ENCODE results near the gene LCN9.

The LCN9 gene

GRCh38 chr9:135681161-135681560 is 18.1 kb downstream of the LCN9 start:
- TF ChIP-seq, protein P1, sequence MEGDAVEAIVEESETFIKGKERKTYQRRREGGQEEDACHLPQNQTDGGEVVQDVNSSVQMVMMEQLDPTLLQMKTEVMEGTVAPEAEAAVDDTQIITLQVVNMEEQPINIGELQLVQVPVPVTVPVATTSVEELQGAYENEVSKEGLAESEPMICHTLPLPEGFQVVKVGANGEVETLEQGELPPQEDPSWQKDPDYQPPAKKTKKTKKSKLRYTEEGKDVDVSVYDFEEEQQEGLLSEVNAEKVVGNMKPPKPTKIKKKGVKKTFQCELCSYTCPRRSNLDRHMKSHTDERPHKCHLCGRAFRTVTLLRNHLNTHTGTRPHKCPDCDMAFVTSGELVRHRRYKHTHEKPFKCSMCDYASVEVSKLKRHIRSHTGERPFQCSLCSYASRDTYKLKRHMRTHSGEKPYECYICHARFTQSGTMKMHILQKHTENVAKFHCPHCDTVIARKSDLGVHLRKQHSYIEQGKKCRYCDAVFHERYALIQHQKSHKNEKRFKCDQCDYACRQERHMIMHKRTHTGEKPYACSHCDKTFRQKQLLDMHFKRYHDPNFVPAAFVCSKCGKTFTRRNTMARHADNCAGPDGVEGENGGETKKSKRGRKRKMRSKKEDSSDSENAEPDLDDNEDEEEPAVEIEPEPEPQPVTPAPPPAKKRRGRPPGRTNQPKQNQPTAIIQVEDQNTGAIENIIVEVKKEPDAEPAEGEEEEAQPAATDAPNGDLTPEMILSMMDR (IDR thresholded peaks at IDR 0.05; ENCODE audit: low read length): no peak
- no peak for TF ChIP-seq EZH2 (optimal IDR thresholded peaks at IDR 0.05; ENCODE audit: low read depth, low read length)
- no peak for TF ChIP-seq EZH2phosphoT487 (IDR thresholded peaks at IDR 0.05; ENCODE audit: low read length)

DNA sequence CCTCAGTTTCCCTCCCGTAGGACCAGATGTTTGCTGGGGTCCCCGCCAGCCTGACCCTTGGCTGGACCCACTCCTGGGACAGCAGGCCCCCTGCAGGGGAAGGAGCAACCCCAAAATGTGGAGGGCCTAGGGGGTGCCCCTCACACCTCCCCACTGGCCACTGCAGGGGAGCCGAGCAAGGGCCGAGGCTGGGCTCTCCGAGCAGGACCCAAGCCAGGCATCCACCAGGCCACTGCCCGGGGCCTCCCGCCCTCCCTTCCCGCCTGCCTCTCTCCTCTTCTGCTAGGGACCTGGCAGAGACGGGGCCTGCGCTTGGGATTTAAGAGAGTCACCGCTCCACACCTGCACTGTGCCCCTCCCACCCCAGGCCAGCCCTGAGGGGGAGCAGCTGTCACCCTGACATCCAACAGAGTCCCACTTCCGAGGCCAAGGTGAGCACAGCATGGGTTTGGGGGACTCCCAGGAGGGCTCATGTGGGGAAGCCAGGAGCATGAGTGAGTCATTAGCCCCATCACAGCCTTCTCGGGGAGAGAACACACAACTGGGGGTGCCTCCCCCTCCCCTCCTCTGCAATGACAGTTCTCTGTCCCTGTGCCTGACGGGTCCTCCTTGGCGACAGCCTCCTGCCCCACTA is 20.4 kb downstream of the LCN9 start:
- no peaks in the 10 kb centered on the region for H3K4me1 ChIP-seq (ENCODE audit: low read length)
- TF ChIP-seq, protein P1 (IDR thresholded peaks at IDR 0.05; ENCODE audit: low read length): no peak
- TF ChIP-seq EZH2phosphoT487 (IDR thresholded peaks at IDR 0.05; ENCODE audit: low read length) (no peak), EZH2 (optimal IDR thresholded peaks at IDR 0.05; ENCODE audit: low read depth, low read length) (no peak)

More at GRCh38 chr9:135681161-135681560, 18.1 kb downstream of the LCN9 start:
- no peak for DNase-seq
- no peaks in the 10 kb centered on the region for H3F3A ChIP-seq (ENCODE audit: insufficient read depth, low read length)
- no peak overlapping the region for H3K9ac ChIP-seq (ENCODE audit: low read length)
- H3K79me2 ChIP-seq (ENCODE audit: low read length): no peaks in the 10 kb centered on the region
- peaks cover 76% of the 10 kb centered on the region for H3K27me3 ChIP-seq (replicated peaks; ENCODE audit: insufficient read depth, low read length)
- no peak overlapping the region for H3K4me2 ChIP-seq (ENCODE audit: low read depth, low read length)
- H3K36me3 ChIP-seq (replicated peaks; ENCODE audit: insufficient read depth, low read length): no peaks in the 10 kb centered on the region
- H3K9me2 ChIP-seq (replicated peaks; ENCODE audit: insufficient read depth, low read length): no peaks in the 10 kb centered on the region
- no peaks in the 10 kb centered on the region for H4K20me1 ChIP-seq (ENCODE audit: insufficient read depth, low read length)
- no peak overlapping the region for H3K4me3 ChIP-seq (ENCODE audit: low read length)
- no peaks in the 10 kb centered on the region for H3K9me3 ChIP-seq (replicated peaks; ENCODE audit: insufficient read depth, low read length)
- H3K4me1 ChIP-seq (ENCODE audit: low read length): peaks cover 7% of the 10 kb centered on the region; the same call in 1 of the 2 replicates
- no peak overlapping the region for H2AFZ ChIP-seq (ENCODE audit: low read length)
- H3K27ac ChIP-seq (ENCODE audit: low read length): no peak overlapping the region

GRCh38 chr9:135684691-135685090 is 21.6 kb downstream of the LCN9 start:
- Histone ChIP-seq H3F3A (ENCODE audit: insufficient read depth, low read length) (no peaks in the 10 kb centered on the region), H4K20me1 (ENCODE audit: insufficient read depth, low read length) (no peaks in the 10 kb centered on the region), H3K4me1 (ENCODE audit: low read length) (no peaks in the 10 kb centered on the region), H3K27ac (ENCODE audit: low read length) (no peak overlapping the region), H3K9me3 (replicated peaks; ENCODE audit: insufficient read depth, low read length) (no peaks in the 10 kb centered on the region), H3K9ac (ENCODE audit: low read length) (no peak overlapping the region), H3K79me2 (ENCODE audit: low read length) (no peaks in the 10 kb centered on the region), H3K4me3 (ENCODE audit: low read length) (no peak overlapping the region), H3K36me3 (replicated peaks; ENCODE audit: insufficient read depth, low read length) (no peaks in the 10 kb centered on the region), H3K9me2 (replicated peaks; ENCODE audit: insufficient read depth, low read length) (no peaks in the 10 kb centered on the region), H3K27me3 (replicated peaks; ENCODE audit: insufficient read depth, low read length) (peaks cover 91% of the 10 kb centered on the region), H3K4me2 (ENCODE audit: low read depth, low read length) (no peak overlapping the region), H2AFZ (ENCODE audit: low read length) (no peak overlapping the region)
- DNase-seq: no peak
- TF ChIP-seq, protein P1 (IDR thresholded peaks at IDR 0.05; ENCODE audit: low read length): no peak
- TF ChIP-seq EZH2phosphoT487 (IDR thresholded peaks at IDR 0.05; ENCODE audit: low read length) (no peak), EZH2 (optimal IDR thresholded peaks at IDR 0.05; ENCODE audit: low read depth, low read length) (no peak)

More for the DNA sequence above, 20.4 kb downstream of the LCN9 start:
- no peak overlapping the region for H3K27ac ChIP-seq (ENCODE audit: low read length)
- peaks cover 84% of the 10 kb centered on the region for H3K27me3 ChIP-seq (replicated peaks; ENCODE audit: insufficient read depth, low read length)
- H4K20me1 ChIP-seq (ENCODE audit: insufficient read depth, low read length): no peaks in the 10 kb centered on the region
- H3K9me2 ChIP-seq (replicated peaks; ENCODE audit: insufficient read depth, low read length): no peaks in the 10 kb centered on the region
- no peak overlapping the region for H3K9ac ChIP-seq (ENCODE audit: low read length)
- H3K4me3 ChIP-seq (ENCODE audit: low read length): no peak overlapping the region
- H3K36me3 ChIP-seq (replicated peaks; ENCODE audit: insufficient read depth, low read length): no peaks in the 10 kb centered on the region
- no peaks in the 10 kb centered on the region for H3F3A ChIP-seq (ENCODE audit: insufficient read depth, low read length)
- H3K9me3 ChIP-seq (replicated peaks; ENCODE audit: insufficient read depth, low read length): no peaks in the 10 kb centered on the region
- DNase-seq: no peak
- no peak overlapping the region for H2AFZ ChIP-seq (ENCODE audit: low read length)
- no peak overlapping the region for H3K4me2 ChIP-seq (ENCODE audit: low read depth, low read length)
- no peaks in the 10 kb centered on the region for H3K79me2 ChIP-seq (ENCODE audit: low read length)

Data from MM.1S (cell line).